HT-29 (cell line): ENCODE results near the gene RHBDF1. TPM values are rescaled to one million over a fixed set of nuclear protein-coding genes. Genes with fewer than 3 reads are reported as not detected.

Experiments used
- DNase-seq: peaks from one replicate; pipeline ENCODE4 v3.0.0-alpha.2; 2015; ENCODE audit warnings: low spot score
- total RNA-seq: library from RNA; depleted of rRNA; stranded (reverse); fragments of >200 nt; shearing (Covaris generic); gene quantifications from 2 replicates; pipeline ENCODE4 v1.2.3, GENCODE V29; 2014; rRNA removed

Gene RHBDF1
- total RNA-seq = 265 and 291 TPM in 2 replicates

GRCh38 chr16:72561-73548 lies at the start of gene RHBDF1:
RHBDF1 (minus strand) TSS chr16:72631; CDS start chr16:65015, 7,616 bp downstream.
- DNase-seq = peak; percentile 81

- no peak for DNase-seq
Measured at GRCh38 chr16:120756-121155, 48.3 kb upstream of the RHBDF1 start.

GRCh38 chr16:119835-120491 lies 47.5 kb upstream of the RHBDF1 start:
- no peak for DNase-seq

DNA sequence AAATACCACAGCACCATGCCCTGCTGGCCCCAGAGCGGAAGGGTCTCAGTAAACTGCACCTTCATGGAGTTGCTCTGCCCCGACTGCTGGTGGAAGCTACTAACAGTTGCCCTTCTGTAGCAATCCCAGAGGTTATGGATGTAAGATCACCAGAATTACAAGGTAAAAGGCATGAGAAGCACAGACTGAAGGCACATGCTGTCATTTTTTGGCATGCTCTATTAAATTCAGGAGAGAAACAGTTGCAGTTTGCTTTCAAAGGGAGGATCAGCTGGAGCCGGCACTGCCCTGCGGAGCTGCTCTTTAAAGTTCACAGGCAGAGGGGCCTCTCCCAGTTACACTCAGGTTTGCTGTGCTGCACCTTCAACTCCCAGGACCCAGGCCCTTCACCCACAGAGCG lies 46.9 kb upstream of the RHBDF1 start:
- no peak for DNase-seq

DNA sequence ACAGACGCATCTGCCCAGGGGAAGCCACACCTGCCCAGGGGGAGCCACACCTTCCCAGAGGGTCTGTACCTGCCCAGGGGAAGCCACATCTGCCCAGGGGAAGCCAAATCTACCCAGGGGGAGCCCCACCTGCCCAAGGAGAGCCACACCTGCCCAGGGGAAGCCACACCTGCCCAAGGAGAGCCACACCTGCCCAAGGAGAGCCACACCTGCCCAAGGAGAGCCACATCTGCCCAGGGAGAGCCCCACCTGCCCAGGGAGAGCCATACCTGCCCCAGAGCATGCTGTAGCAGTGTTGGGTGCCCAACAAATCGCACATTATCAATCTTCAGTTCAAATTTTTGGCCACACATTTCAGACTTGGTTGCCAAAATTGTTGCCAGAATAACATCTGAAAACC lies 46.4 kb upstream of the RHBDF1 start:
- DNase-seq = no peak

DNA sequence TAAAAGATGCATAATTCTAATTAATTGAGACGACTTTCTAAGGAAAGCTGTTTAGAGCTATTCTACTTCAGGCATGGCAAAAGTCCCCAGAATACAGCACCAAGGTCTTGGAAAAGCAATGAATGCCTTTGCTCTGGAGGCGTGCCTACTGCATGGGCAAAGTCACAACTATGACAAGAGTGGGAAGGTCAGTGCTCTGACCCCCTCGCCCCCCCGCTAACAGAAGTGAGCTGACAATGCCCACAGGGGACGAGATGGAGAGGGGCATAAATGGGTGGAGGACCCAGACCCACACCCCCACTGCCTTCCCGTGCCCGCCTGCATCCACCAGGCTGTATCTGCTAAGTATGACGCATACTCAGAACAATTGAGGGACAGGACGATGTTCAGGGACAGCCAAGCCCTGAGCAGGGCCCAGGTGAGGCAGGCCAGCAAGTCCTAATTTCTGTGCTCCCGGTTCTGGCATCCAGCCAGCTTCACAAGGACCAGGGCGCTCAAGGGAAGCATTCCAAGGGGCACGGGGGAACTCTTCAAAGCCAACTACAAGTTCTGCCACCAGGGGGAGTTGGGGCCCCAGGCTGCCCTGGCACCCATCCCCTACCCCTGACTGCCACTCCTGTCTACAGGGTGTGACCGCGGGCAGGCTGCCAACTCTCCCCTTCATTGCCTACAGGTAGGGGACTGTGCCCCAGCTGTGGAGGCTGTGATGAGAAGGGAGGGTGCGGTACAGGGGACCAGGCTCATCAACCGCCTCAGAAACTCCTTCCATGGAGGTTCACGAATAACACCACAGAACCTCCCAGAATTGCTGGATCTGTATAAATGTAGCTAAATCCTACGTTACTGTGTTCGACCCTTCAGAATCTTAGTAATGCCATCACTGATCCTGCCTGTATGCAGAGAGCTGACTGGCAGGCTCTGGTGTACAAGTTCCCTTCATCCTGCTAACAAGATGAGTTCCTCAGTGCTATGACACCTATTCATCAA lies 45.2 kb upstream of the RHBDF1 start:
- peak; percentile 87 for DNase-seq

DNA sequence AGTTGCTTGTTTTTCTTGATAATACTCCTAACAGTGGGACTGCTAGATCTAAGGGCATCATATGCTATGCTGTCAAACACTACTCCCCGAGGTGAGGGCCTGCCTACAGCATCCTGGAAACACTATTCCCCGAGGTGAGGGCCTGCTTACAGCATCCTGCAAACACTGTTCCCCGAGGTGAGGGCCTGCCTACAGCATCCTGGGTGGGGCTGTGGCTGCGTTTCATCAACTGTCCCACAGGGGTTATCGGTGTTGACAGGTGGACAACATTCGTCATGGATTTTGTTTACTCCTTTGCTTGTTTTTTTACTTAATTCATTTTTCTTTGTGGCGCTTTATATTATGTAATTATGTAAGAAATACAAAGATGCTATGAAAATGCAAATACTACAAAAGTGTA lies 43.6 kb upstream of the RHBDF1 start:
- no peak for DNase-seq

DNA sequence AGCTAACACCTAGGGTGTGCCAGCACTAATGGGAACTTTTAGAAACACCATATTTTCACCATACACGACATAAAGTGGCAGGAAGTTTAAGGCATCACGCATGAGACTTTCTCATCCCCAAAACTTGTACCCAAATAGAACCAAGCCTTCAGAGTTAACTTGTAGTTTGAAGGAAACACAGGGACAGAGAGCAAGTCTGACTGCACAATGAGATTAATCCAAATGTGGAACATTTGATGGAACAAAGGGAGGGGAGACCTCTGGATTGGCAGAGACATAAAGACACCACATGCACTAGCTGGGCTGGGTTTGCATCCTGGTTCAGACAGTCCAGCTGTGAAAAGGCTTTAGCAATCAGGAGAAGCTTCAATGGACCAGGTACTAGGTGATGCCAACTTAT lies 41.9 kb upstream of the RHBDF1 start:
- no peak for DNase-seq

- no peak for DNase-seq
Measured at GRCh38 chr16:112153-112840, 39.9 kb upstream of the RHBDF1 start.

DNA sequence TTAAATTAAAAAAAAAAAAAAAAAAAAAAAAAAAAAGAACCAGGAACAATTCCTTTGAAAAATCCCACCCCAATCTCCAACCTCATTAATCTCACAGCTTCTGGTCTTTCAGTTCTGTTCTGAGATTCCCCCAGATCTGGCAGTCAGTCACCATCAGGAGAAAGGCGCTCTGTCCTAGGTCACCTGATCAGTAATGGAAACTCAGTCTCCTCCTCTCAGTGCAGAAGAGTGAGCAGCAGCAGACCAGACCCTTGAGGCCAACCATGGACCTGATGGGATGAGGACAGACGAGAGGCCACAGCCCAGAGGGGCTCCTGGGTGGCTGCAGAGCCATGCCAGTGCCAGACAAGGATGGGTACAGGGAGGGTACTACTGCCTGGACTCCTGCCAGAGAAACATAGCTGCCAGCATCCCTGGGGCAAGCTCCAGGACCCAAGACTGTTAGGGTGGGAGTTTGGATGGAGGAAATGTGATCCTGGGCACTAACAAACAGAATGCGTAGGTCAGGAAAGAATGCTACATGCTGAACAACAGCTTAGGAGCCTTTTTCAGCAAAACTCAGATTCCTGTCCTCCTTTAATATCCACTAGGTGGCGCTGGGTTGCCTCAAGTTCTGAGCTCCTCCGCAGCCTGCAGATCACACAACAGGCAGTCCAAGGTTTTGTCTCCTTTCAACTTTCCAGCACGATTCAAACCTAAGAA lies 34.3 kb upstream of the RHBDF1 start:
- DNase-seq = peak; percentile 76

DNA sequence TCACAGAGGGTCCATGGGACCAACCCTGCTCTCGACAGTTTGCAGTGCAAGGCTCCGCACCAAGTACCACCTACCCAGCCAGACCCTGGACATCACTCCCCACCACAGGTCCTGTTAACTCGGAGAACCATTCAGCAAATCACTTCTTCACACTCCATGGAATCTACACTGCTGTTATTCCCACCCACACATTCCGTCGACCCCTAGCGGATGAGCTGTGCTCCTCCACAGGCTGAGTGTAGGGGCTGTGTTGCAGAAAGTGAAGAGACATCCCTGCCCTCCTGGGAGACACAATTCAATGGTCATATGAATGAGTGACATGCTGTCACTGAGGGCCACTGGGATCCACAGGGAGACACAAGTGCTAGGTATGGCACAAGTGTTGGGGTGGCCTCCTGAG lies 33.1 kb upstream of the RHBDF1 start:
- no peak for DNase-seq

DNA sequence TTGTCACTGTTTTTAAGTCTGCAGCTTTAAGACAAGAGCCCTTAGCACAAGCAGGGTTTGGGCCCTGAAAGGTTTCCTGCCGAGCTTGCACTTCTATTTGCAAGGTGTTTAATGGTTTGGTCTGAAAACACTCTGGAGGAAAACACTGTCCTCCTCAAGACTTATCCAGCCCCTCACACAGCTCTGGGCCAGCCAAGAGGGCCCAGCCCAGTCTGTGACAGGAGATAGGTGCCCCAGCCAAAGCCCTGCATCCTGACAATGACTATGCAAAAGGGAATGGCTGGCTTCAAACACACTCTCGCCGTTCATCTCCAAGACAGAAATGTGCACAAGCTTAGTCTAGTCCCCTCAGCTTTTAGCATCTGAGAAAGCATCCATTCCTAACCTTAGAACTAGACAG lies 32.5 kb upstream of the RHBDF1 start:
- no peak for DNase-seq

- DNase-seq = no peak
Measured at GRCh38 chr16:104355-104754, 31.9 kb upstream of the RHBDF1 start.

DNA sequence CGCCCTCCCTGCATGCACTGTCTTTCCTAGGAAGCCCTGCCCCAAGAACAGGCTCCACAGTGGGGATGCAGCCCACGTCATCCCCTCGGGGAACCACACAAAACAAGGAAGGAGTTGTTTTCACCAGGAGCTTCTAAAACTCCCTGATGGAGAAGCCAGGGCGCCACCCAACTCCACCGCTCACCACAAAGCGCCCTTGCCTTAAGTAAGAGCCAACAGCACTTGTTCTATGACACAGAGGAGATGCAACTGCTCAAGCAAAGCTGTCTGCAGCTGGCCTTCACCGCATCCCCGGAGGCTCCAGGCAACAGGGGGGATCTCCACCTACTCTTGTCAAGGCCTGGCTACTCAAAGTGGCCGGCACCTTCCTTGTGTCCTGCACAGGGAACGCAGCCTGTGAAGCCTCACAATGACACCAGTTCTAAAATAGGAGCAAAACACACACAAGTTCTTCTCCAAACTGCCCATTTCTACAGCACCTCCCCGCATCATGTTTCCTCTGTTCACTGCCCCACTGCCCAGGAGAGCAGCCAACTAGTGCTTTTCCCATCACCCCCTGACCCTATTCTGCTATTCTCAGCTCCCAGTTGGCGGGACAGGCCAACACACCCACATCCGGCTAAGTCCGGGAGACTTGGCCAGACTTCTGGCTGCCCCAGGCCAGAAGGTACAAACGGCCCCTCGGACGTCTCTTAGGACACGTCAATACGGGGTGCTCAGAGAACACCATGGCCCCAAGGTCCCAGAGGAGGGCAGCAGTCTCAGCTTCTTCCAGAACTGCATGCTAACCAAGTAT lies 29.8 kb upstream of the RHBDF1 start:
- DNase-seq = no peak

DNA sequence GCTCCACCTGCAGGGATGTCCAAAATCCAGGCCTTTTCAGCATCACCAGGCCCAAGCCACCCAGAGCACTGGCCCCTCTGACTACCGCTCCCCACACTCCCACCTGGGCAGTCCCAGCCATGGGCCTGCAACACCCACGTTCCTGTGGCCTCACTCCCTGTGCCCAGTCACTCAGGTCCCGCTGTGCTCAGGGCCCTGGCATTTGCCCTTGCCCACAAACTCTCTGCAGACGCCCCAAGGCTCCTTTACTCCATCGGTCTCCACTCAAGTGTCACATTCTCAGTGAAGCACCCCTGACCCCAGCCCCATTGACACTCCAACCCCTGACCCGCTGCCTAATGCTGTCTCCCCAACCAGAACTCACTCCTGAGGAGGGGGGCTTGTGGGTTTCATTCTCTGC lies 29.2 kb upstream of the RHBDF1 start:
- no peak for DNase-seq

DNA sequence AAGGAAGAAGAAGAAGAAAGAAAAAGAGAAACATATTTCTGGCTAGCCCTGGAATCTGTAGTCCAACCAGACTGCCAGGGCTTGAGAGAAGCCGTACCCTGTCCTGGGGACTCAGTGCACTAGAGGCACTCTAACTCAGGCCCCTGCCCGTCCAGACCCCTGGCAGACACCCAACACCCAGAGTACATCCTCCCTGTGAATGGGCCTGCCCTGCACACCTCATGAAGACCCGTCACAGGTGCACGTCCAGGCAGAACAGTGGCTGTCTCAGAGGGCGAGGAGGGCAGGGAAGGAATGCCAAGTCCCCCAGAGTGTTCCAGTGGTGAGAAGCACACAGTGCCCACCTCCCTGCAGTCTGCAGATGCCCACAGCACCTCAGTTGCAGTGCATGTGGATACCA lies 28.6 kb upstream of the RHBDF1 start:
- no peak for DNase-seq

DNA sequence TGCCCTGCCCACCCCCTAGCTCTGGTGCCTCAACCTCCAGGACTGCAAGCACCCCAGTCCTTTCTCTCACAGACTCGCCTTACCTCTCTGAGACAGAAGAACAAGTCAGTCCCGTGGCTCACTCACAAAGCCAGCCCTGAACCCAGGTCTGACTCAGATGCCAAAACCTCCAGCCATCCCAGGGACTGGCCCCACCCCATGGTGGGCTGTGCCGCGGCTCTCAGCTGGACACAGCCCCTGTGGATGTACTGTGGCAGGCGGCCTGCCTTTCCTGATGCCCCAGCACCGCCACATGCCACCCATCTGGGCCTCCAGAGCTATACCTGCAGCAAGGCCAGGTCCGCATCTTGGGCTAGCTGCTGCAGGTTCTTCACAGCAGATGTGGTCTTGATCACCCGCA lies 25.4 kb upstream of the RHBDF1 start:
- no peak for DNase-seq

GRCh38 chr16:96935-97381 lies 24.5 kb upstream of the RHBDF1 start:
- DNase-seq = peak; percentile 91

DNA sequence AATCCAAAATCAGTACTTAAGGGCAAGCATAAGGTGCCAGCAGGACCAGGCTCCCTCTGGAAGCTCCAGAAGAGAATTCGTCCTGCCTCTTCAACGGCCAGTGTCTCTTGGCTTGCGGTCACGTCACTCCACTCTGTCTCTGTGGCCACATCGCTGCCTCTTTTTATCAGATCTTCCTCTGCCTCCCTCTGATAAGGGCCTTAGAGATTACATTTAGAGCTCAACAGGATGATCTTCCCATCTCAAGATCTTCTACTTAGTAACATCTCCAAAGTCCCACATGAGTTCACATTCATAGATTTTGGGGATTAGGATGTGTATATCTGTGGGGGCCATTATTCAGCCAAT lies 22.5 kb upstream of the RHBDF1 start:
- DNase-seq = no peak
